NCI-H146 (cell line): ENCODE measurements around the gene OSGEP.
A peak's percentile ranks its signal among the peaks of the same experiment; 100 is the strongest.

Experiments
- DNase-seq: peaks from one replicate; lab custom pipeline; 2025; lab: John Stamatoyannopoulos, UW

Gene OSGEP

GRCh38 chr14:20454516-20455354 lies at the start of gene OSGEP, which contains the start of gene APEX1:
Gene OSGEP, minus strand, starts transcription at chr14:20454812. Its CDS starts 129 bp downstream, at chr14:20454683.
Gene APEX1, plus strand, starts transcription at chr14:20455226. Its CDS starts 420 bp downstream, at chr14:20455646.
- DNase-seq = peak; percentile 99

GRCh38 chr14:20503898-20504297 lies 49.3 kb upstream of the OSGEP start:
- DNase-seq = no peak

GRCh38 chr14:20501346-20501745 lies 46.7 kb upstream of the OSGEP start:
- no peak for DNase-seq

GRCh38 chr14:20499881-20500280 lies 45.3 kb upstream of the OSGEP start:
- DNase-seq = no peak

- peak; percentile 7 for DNase-seq
Observed at GRCh38 chr14:20499108-20499507, 44.5 kb upstream of the OSGEP start.

- DNase-seq = no peak
Observed at GRCh38 chr14:20498622-20499021, 44.0 kb upstream of the OSGEP start.

GRCh38 chr14:20494935-20495766 lies 40.5 kb upstream of the OSGEP start:
- DNase-seq = no peak

GRCh38 chr14:20493634-20494033 lies 39.0 kb upstream of the OSGEP start:
- no peak for DNase-seq

- DNase-seq = no peak
Observed at GRCh38 chr14:20492486-20492885, 37.9 kb upstream of the OSGEP start.

- DNase-seq = no peak
Observed at GRCh38 chr14:20490563-20490962, 36.0 kb upstream of the OSGEP start.

- no peak for DNase-seq
Observed at GRCh38 chr14:20489093-20489994, 34.7 kb upstream of the OSGEP start.

- no peak for DNase-seq
Observed at GRCh38 chr14:20487396-20487725, 32.7 kb upstream of the OSGEP start.

GRCh38 chr14:20486684-20487395 lies 32.2 kb upstream of the OSGEP start:
- no peak for DNase-seq

- peak; percentile 23 for DNase-seq
Observed at GRCh38 chr14:20485900-20486299, 31.3 kb upstream of the OSGEP start.

- no peak for DNase-seq
Observed at GRCh38 chr14:20482382-20482781, 27.8 kb upstream of the OSGEP start.

- no peak for DNase-seq
Observed at GRCh38 chr14:20478894-20479293, 24.3 kb upstream of the OSGEP start.

- no peak for DNase-seq
Observed at GRCh38 chr14:20477211-20477876, 22.7 kb upstream of the OSGEP start.

GRCh38 chr14:20476776-20477175 lies 22.2 kb upstream of the OSGEP start:
- no peak for DNase-seq

- DNase-seq = no peak
Observed at GRCh38 chr14:20472536-20473169, 18.0 kb upstream of the OSGEP start.

GRCh38 chr14:20470603-20470901 lies 15.9 kb upstream of the OSGEP start:
- peak; percentile 31 for DNase-seq
